Heart left ventricle (tissue), 16 donors: ENCODE measurements around the gene RBM26. TPM values are rescaled to one million over a fixed set of nuclear protein-coding genes. Genes with fewer than 3 reads are reported as not detected.

Source experiments
- ATAC-seq, 4 donors: fragments of 200-7000 bp; cut with Tn5 transposase; one replicate each; pipeline ENCODE4 v1.9.1; 2020 to 2022; ENCODE audit warnings: moderate library complexity in 4 of 4, mild to moderate bottlenecking in 3 of 4, moderate number of reproducible peaks in 1 of 4
- DNase-seq, 5 donors: peaks; one replicate each; pipeline ENCODE4 v3.0.0-alpha.2; 2020
- H3K27ac ChIP-seq, 12 donors: fragments of 200-600 bp; sonication (generic) in 4 of 12; one replicate each; pipeline versions ENCODE4 v1.5.0 to v1.8.0; 2016 to 2022; ENCODE audit warnings: mild to moderate bottlenecking in 2 of 12
- H3K27me3 ChIP-seq, 9 donors: fragments of 200-600 bp; sonication (generic) in 2 of 9; one replicate each; pipeline versions ENCODE4 v1.5.1 to v1.8.0; 2016 to 2022; ENCODE audit warnings: mild to moderate bottlenecking in 3 of 9
- H3K36me3 ChIP-seq, 9 donors: fragments of 200-600 bp; sonication (generic) in 2 of 9; one replicate each; pipeline versions ENCODE4 v1.5.0 to v1.8.0; 2018 to 2022; ENCODE audit warnings: mild to moderate bottlenecking in 2 of 9
- H3K4me1 ChIP-seq, 12 donors: fragments of 200-600 bp; sonication (generic) in 4 of 12; one replicate each; pipeline versions ENCODE4 v1.5.0 to v1.8.0; 2016 to 2022; ENCODE audit warnings: mild to moderate bottlenecking in 3 of 12
- H3K4me3 ChIP-seq, 12 donors: fragments of 200-600 bp; sonication (generic) in 4 of 12; one replicate each; pipeline versions ENCODE4 v1.5.0 to v1.8.0; 2017 to 2022; ENCODE audit warnings: mild to moderate bottlenecking in 9 of 12, moderate library complexity in 4 of 12
- H3K9me3 ChIP-seq, 12 donors: fragments of 200-600 bp; sonication (generic) in 4 of 12; one replicate each; pipeline versions ENCODE4 v1.5.0 to v1.8.0; 2016 to 2022; ENCODE audit warnings: mild to moderate bottlenecking in 1 of 12
- CTCF ChIP-seq, 12 donors: fragments of 200-600 bp; sonication (generic) in 4 of 12; IDR thresholded peaks; one replicate each; pipeline versions ENCODE4 v1.5.0 to v1.8.0; 2018 to 2022; ENCODE audit warnings: antibody characterized with exemption in 12 of 12, mild to moderate bottlenecking in 5 of 12
- POLR2A ChIP-seq, 2 donors: fragments of 450-650 bp; IDR thresholded peaks; one replicate each; pipeline ENCODE4 v1.6.1; 2017; ENCODE audit warnings: antibody characterized with exemption in 2 of 2, mild to moderate bottlenecking in 2 of 2, moderate library complexity in 2 of 2
- WGBS, 4 donors: extraction: QIAGEN DNeasy Blood & Tissue Kit in 2 of 4; methylation state at CpG; one replicate each; pipeline versions ENCODE4 v1.1.5 to v1.1.7; 2013 to 2018; 5-methylcytosine and 5-hydroxymethylcytosine counted together
- intact Hi-C, 10 donors: fragments of 100-400 bp; cut with DNase I; formaldehyde crosslinking; loops; one replicate each; pipeline versions ENCODE4 v1.11.1 to v1.14.2; 2022
- polyA plus RNA-seq, 2 donors: library from polyadenylated mRNA; stranded (reverse); fragments of 200-250 nt; gene quantifications; one replicate each; pipeline ENCODE4 v1.2.3, GENCODE V29; 2013
- total RNA-seq, 9 donors: library from RNA; depleted of rRNA in 2 of 9; stranded (reverse); fragments of >200 nt in 2 of 9; fragmentation: NEBNext Ultra II Directional in 3 of 9; extraction: Animal tissue kit (Norgen Biotek cat#: 25700) in 3 of 9; gene quantifications; one replicate each; pipeline versions ENCODE4 v1.1.0 to v1.2.4, GENCODE V29; 2016 to 2023
- donor health status: ischemic (EF 13 %, LVEDD 7.1; RV severe dilation, severe dysfunction).
- donor health status: healthy with polysubstance abuse.
- donor health status: DM: no; HTN: yes; CAD: no.
- donor health status: DM: no; HTN: no; CAD: no.
- donor health status: ischemic (EF 25% LVEDD 6.9; RV normal size, moderate dysfunction).
- donor health status: ischemic (EF 25% LVEDD 5.7; RV mildly dilated, moderate dysfunction).
- donor health status: healthy.
- donor health status: DM: yes; HTN: yes; CAD: no.
- donor health status: ischemic (EF 35%, LVEDD 5.7; RV mildly dilated, moderate dysfunction).
- donor health status: nonischemic (EF 11% LVEDD 7.7; RV severe dilation, severe dysfunction).
- donor health status: DM: yes; HTN: yes; CAD: no.
- donor health status: PGD.
- donor health status: ischemic (EF 29% LVEDD 5.4; RV normal size, mild dysfunction).
- donor health status: nonischemic (EF 23%, LVEDD 6.1; RV moderate dilation, normal function).

The RBM26 gene
- total and polyA plus RNA-seq, 11 donors: 11.5 to 28.4 (median 20.8) TPM

- Histone ChIP-seq H3K36me3 (peaks cover 0 to 20% (median 0%) of the 10 kb centered on the region in 9 donors), H3K27ac (no peak overlapping the region), H3K4me3 (no peak overlapping the region), H3K27me3 (no peaks in the 10 kb centered on the region), H3K9me3 (no peaks in the 10 kb centered on the region), H3K4me1 (no peaks in the 10 kb centered on the region)
- DNase-seq: no peak
- ATAC-seq: no peak
- intact Hi-C loops: loop anchor here in 1 of 10 donors (5.0 kb wide), 1 partner anchor 60 kb away; no protein-coding TSS in a partner anchor
- TF ChIP-seq CTCF (IDR thresholded peaks at IDR 0.05) (no peak), POLR2A (IDR thresholded peaks at IDR 0.05) (no peak)
Observed at GRCh38 chr13:79417741-79418140, 11.7 kb upstream of the RBM26 start.

DNA sequence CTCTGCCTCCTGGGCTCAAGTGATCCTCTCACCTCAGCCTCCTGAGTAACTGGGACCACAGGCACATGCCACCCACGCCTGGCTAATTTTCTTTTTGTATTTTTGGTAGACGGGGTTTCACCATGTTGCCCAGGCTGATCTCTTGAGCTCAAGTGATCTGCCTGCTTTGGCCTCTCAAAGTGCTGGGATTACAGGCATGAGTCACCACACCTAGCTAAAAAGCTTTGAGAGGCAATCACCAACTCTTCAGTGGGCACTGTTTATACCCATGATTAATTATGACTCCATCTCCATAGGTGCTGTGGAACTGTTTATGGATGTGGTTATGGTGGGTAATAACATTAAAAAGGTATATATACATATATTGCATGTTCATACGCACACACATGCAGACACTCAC is 7.5 kb upstream of the RBM26 start:
- Histone ChIP-seq H3K27ac (no peak overlapping the region), H3K27me3 (no peaks in the 10 kb centered on the region), H3K4me3 (no peak overlapping the region), H3K4me1 (no peaks in the 10 kb centered on the region), H3K36me3 (peaks cover 0 to 20% (median 0%) of the 10 kb centered on the region in 9 donors), H3K9me3 (no peaks in the 10 kb centered on the region)
- intact Hi-C loops: no loop called here
- 85 to 97% (median 91%) methylated on average over 3 of the region's 3 CpGs for WGBS, 4 donors
- DNase-seq (no peak), ATAC-seq (no peak)
- TF ChIP-seq CTCF (IDR thresholded peaks at IDR 0.05) (no peak), POLR2A (IDR thresholded peaks at IDR 0.05) (no peak)

DNA sequence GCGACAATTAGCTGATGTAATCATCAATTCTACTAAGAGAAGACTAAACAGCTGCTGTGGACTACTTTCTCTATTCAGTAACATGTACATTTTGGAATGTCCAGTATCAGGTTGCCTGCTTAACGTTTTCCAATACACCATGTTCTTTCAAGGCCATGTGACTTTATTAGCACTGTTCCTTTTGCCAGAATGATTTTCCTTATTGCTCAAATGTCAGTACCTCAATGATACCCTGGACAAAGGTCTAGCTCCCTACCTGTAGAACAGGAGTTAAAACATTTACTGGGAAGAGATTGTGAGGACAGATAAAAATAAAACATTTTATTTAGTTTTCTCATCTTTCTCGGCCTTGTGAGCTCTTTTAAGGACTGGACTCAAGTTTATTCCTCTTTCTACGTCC is 3.8 kb upstream of the RBM26 start:
- Histone ChIP-seq H3K9me3 (no peaks in the 10 kb centered on the region), H3K27me3 (no peaks in the 10 kb centered on the region), H3K4me1 (peaks cover 0 to 17% (median 10%) of the 10 kb centered on the region in 12 donors), H3K36me3 (peaks cover 0 to 16% (median 0%) of the 10 kb centered on the region in 9 donors), H3K27ac (no peak overlapping the region), H3K4me3 (no peak overlapping the region)
- intact Hi-C loops: loop anchor here in 2 of 10 donors (5.0 kb wide), 2 partner anchors 72 to 932 kb away; partner anchors contain the start of genes NDFIP2 (in 1 of the 2) and SPRY2 (in 1 of the 2)
- ATAC-seq (no peak), DNase-seq (no peak)
- TF ChIP-seq CTCF (IDR thresholded peaks at IDR 0.05): no peak
- TF ChIP-seq POLR2A (IDR thresholded peaks at IDR 0.05): no peak
- 52 to 71% (median 63%) methylated on average over 4 of the region's 4 CpGs for WGBS, 4 donors

GRCh38 chr13:79407349-79407979 is 1.4 kb upstream of the RBM26 start:
- no peak overlapping the region for H3K27ac ChIP-seq
- no peak for DNase-seq
- no peaks in the 10 kb centered on the region for H3K9me3 ChIP-seq
- peak overlapping the region in 2 of 12 donors; percentile 89 to 90 for H3K4me3 ChIP-seq
- intact Hi-C loops: loop anchor here in 2 of 10 donors (5.0 kb wide), 2 partner anchors 75 to 935 kb away; partner anchors contain the start of genes NDFIP2 (in 1 of the 2) and SPRY2 (in 1 of the 2)
- WGBS, 4 donors: 94 to 97% (median 95%) methylated on average over 4 of the region's 4 CpGs
- H3K27me3 ChIP-seq: no peaks in the 10 kb centered on the region
- no peaks in the 10 kb centered on the region for H3K36me3 ChIP-seq
- no peak for ATAC-seq
- peaks cover under 1 to 39% (median 31%) of the 10 kb centered on the region in 12 donors for H3K4me1 ChIP-seq
- TF ChIP-seq POLR2A (IDR thresholded peaks at IDR 0.05) (no peak), CTCF (IDR thresholded peaks at IDR 0.05) (no peak)
